Measurements from ENCODE around the gene TSTD2. TPM values are rescaled to one million over a fixed set of nuclear protein-coding genes. Genes with fewer than 3 reads are reported as not detected.

TSTD2 gene
- total RNA-seq, 3 donors from 2014 or later (not counting 1 experiment from before 2014, with no cell fraction given) = 16.2 to 25.7 (median 24.7) TPM

GRCh38 chr9:97550386-97550785 is 82.8 kb downstream of the TSTD2 start:
- no peaks in the 10 kb centered on the region for H3K4me1 Mint-ChIP-seq
- Histone ChIP-seq H3K4me1 (ENCODE audit: control insufficient read depth, insufficient read depth, low read length) (no peaks in the 10 kb centered on the region), H3K27me3 (ENCODE audit: control insufficient read depth, insufficient read depth, low read length) (no peaks in the 10 kb centered on the region), H3K9me3 (ENCODE audit: control insufficient read depth, insufficient read depth, low read length) (no peaks in the 10 kb centered on the region), H3K27ac (ENCODE audit: low read length) (no peak overlapping the region), H3K36me3 (ENCODE audit: control insufficient read depth, insufficient read depth, low read length) (no peaks in the 10 kb centered on the region), H3K4me3 (ENCODE audit: low read length) (no peak overlapping the region)
- no peaks in the 10 kb centered on the region for H3K9me3 Mint-ChIP-seq
- intact Hi-C loops (cut with micrococcal nuclease) = no loop called here
- no peak for DNase-seq
- H3K27ac Mint-ChIP-seq = no peak overlapping the region
- TF ChIP-seq, protein P1, sequence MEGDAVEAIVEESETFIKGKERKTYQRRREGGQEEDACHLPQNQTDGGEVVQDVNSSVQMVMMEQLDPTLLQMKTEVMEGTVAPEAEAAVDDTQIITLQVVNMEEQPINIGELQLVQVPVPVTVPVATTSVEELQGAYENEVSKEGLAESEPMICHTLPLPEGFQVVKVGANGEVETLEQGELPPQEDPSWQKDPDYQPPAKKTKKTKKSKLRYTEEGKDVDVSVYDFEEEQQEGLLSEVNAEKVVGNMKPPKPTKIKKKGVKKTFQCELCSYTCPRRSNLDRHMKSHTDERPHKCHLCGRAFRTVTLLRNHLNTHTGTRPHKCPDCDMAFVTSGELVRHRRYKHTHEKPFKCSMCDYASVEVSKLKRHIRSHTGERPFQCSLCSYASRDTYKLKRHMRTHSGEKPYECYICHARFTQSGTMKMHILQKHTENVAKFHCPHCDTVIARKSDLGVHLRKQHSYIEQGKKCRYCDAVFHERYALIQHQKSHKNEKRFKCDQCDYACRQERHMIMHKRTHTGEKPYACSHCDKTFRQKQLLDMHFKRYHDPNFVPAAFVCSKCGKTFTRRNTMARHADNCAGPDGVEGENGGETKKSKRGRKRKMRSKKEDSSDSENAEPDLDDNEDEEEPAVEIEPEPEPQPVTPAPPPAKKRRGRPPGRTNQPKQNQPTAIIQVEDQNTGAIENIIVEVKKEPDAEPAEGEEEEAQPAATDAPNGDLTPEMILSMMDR (IDR thresholded peaks at IDR 0.05) = no peak
- peaks cover 23 to 32% of the 10 kb centered on the region in 2 donors for H3K27me3 Mint-ChIP-seq (ENCODE audit: low read depth in 2 of 2)
- H3K36me3 Mint-ChIP-seq = no peaks in the 10 kb centered on the region
- no peak for ATAC-seq
- no CpG with 5 or more reads among the region's 1 CpG for WGBS (ENCODE audit: insufficient coverage)
- H3K4me3 Mint-ChIP-seq = no peak overlapping the region

Other genes starting within 250 kb of the TSTD2 start
- gene TDRD7, start 221.3 kb downstream of the TSTD2 start, total RNA-seq = 10 to 100 TPM in 2 of 3 donors, 1 to 10 TPM in 1; 9.8 to 16.4 (median 16.3) TPM
- gene TMOD1, start 131.7 kb downstream of the TSTD2 start, total RNA-seq = 1 to 10 TPM; 1.9 to 3.2 (median 2.0) TPM
- gene NCBP1, start 453 bp upstream of the TSTD2 start, total RNA-seq = 10 to 100 TPM; 39.3 to 55.2 (median 51.2) TPM
- 10 to 100 TPM; 21.7 to 28.4 (median 25.6) TPM for gene XPA, start 64.0 kb upstream of the TSTD2 start, total RNA-seq
- gene FOXE1, start 219.9 kb upstream of the TSTD2 start, total RNA-seq = not detected